ENCODE data around the gene HRAS. TPM values are rescaled to one million over a fixed set of nuclear protein-coding genes. Genes with fewer than 3 reads are reported as not detected.

Gene HRAS
- total RNA-seq, 1 donor from 2014 or later = 150 TPM

GRCh38 chr11:555227-555779, 19.9 kb upstream of the HRAS start:
- DNase-seq (ENCODE audit: low read depth) (no peak), FAIRE-seq (no peak)
- Histone ChIP-seq H3K36me3 (ENCODE audit: control insufficient read depth, insufficient read depth, low read length) (no peaks in the 10 kb centered on the region), H3K4me3 (ENCODE audit: low read depth, low read length) (peak overlapping the region; percentile 32), H3K27me3 (ENCODE audit: control insufficient read depth, insufficient read depth, low read length) (peaks cover 2% of the 10 kb centered on the region)
- no peak for TF ChIP-seq CTCF (IDR thresholded peaks at IDR 0.05; ENCODE audit: insufficient read depth, low read length, severe bottlenecking)

DNA sequence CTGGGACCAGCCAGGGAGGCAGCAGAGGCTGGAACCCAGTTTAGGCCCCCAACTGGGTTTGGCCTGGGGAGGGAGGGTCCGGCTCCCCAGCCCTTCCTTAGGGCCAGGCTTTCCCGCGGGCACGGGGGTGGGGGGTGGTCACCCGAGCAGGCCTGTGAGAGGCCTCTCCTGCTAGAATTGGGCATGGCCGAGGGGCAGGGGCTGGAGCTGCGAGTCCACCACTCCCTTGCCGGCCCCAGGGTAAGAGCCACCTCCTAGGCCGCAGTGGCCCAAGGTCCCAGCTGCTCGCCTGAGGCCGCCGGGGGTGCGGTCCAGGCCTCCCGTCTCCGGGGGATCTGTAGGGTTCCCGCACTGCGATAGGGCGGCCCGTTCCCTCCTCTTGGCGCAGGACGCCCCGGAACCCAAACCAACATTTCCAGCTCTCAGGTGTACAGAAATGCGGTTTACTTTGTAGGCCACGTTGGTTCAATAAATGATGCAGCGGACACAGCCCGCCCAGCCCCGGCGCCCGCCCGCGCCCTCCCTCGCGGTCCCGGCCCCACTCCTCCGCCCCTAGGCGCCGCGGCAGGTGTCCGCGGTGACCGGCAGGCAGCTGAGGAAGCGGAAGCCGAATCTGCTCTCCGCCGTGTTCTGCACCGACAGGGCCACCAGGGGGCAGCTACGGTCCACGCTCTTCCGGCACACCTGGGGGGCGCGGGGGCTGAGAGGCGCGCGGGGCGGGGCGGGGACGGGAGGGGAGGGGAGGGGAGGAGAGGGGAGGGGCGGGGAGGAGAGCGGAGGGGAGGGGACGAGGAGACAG, 19.3 kb upstream of the HRAS start:
- FAIRE-seq = no peak
- peak; percentile 67 for TF ChIP-seq CTCF (IDR thresholded peaks at IDR 0.05; ENCODE audit: insufficient read depth, low read length, severe bottlenecking)
- DNase-seq (ENCODE audit: low read depth) = peak; percentile 44
- Histone ChIP-seq H3K27me3 (ENCODE audit: control insufficient read depth, insufficient read depth, low read length) (peaks cover 2% of the 10 kb centered on the region), H3K4me3 (ENCODE audit: low read depth, low read length) (peak overlapping the region; percentile 32), H3K36me3 (ENCODE audit: control insufficient read depth, insufficient read depth, low read length) (no peaks in the 10 kb centered on the region)

GRCh38 chr11:553988-554340, 18.6 kb upstream of the HRAS start:
- DNase-seq (ENCODE audit: low read depth) (no peak), FAIRE-seq (no peak)
- no peak overlapping the region for H3K4me3 ChIP-seq (ENCODE audit: low read depth, low read length)
- no peaks in the 10 kb centered on the region for H3K36me3 ChIP-seq (ENCODE audit: control insufficient read depth, insufficient read depth, low read length)
- peaks cover 2% of the 10 kb centered on the region for H3K27me3 ChIP-seq (ENCODE audit: control insufficient read depth, insufficient read depth, low read length)
- TF ChIP-seq CTCF (IDR thresholded peaks at IDR 0.05; ENCODE audit: insufficient read depth, low read length, severe bottlenecking) = no peak

DNA sequence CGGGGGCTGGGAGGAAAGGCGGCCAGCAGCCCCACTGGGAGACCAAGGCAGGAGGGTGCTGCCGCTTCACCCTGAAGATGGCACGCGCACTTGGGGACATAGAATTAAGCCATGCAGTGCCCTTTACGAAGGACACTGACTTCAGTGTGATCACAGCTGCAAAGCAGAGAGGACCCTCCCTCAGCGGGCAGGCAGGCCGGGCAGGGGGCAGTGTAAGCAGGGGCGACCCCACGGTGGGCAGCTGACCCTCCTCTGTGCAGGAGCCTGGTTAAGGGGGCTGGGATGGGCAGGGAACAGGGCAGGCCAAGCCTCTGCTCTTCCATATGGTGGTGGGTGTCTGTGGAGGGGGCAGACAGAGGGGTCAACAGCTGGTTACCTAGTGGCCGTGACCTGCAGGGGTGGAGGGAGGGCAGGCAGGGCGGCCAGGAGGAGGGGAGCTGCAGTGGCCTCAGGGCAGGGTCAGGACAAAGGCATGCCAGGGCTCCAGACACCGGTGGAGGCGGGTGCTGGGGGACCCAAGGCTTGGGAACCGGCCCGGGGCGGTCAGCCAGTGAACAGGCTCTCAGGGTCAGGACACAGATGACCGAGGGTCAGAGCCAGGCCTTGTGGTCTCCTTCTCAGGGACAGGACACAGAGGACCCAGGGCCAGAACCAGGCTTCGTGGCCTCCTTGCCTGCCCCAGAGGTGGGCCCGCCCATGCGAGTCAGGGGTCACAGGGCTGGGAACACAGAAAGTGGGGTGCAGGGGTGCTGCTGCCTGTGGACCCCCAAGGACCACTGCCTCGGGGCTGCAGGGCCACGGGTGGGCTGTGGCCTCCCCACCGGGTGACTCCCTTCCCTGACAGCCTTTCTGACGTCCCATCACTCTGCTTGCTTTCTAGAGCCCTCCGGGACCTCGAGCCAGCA, 18.0 kb upstream of the HRAS start:
- Histone ChIP-seq H3K4me3 (ENCODE audit: low read depth, low read length) (no peak overlapping the region), H3K36me3 (ENCODE audit: control insufficient read depth, insufficient read depth, low read length) (no peaks in the 10 kb centered on the region), H3K27me3 (ENCODE audit: control insufficient read depth, insufficient read depth, low read length) (peaks cover 2% of the 10 kb centered on the region)
- FAIRE-seq (no peak), DNase-seq (ENCODE audit: low read depth) (no peak)
- no peak for TF ChIP-seq CTCF (IDR thresholded peaks at IDR 0.05; ENCODE audit: insufficient read depth, low read length, severe bottlenecking)

DNA sequence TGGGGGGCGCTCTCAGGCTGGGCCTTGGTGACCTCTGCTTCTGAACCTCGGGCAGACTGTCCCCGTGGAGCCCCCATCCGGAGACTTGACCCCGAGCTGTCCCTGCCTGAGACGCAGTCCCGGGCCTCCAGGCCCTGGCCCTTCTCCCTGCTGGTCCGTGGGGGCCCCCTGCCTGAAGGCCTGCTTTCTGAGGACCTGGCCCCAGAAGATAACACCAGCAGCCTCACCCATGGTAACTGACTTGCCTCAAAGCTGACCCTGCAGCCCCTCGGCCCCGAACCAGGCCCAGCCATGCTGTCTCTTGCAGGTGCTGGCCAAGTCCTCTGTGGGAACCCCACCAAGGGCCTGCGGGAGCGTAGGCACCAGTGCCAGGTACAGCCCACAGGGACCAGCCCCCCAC, 16.2 kb upstream of the HRAS start:
- Histone ChIP-seq H3K36me3 (ENCODE audit: control insufficient read depth, insufficient read depth, low read length) (no peaks in the 10 kb centered on the region), H3K4me3 (ENCODE audit: low read depth, low read length) (no peak overlapping the region), H3K27me3 (ENCODE audit: control insufficient read depth, insufficient read depth, low read length) (peaks cover 2% of the 10 kb centered on the region)
- DNase-seq (ENCODE audit: low read depth) (no peak), FAIRE-seq (no peak)
- no peak for TF ChIP-seq CTCF (IDR thresholded peaks at IDR 0.05; ENCODE audit: insufficient read depth, low read length, severe bottlenecking)
